Peyer's patch (tissue), 4 donors: ENCODE measurements around the gene SLC16A2. TPM values are rescaled to one million over a fixed set of nuclear protein-coding genes. Genes with fewer than 3 reads are reported as not detected.

Source experiments
- DNase-seq, 3 donors: peaks; one replicate each; pipeline ENCODE4 v3.0.0-alpha.2; 2017 to 2019
- H3K27ac ChIP-seq, 4 donors: fragments of 200-600 bp; sonication (generic); one replicate each; pipeline ENCODE4 v1.5.1; 2016 to 2019
- H3K27me3 ChIP-seq, 2 donors: fragments of 200-600 bp; sonication (generic); one replicate each; pipeline ENCODE4 v1.5.1; 2019
- H3K36me3 ChIP-seq, 3 donors: fragments of 200-600 bp; sonication (generic); one replicate each; pipeline ENCODE4 v1.5.1; 2016 to 2019
- H3K4me1 ChIP-seq, 4 donors: fragments of 200-600 bp; sonication (generic); one replicate each; pipeline ENCODE4 v1.5.1; 2016 to 2019
- H3K4me3 ChIP-seq, 4 donors: fragments of 200-600 bp; sonication (generic); 1 replicate in 3 of 4; 2 replicates in 1 of 4; pipeline ENCODE4 v1.5.1; 2016 to 2019; ENCODE audit warnings: mild to moderate bottlenecking in 1 of 4
- H3K9me3 ChIP-seq, 4 donors: fragments of 200-600 bp; sonication (generic); one replicate each; pipeline ENCODE4 v1.5.1; 2016 to 2019; ENCODE audit warnings: mild to moderate bottlenecking in 1 of 4
- CTCF ChIP-seq, 6 experiments: fragments of 450-650 bp in 4 of 6; fragments of 200-600 bp in 2 of 6; sonication (generic) in 1 of 6; IDR thresholded peaks; one replicate each; pipeline ENCODE4 v1.5.1; 2017 to 2019; ENCODE audit warnings: antibody characterized with exemption in 6 of 6, mild to moderate bottlenecking in 3 of 6, moderate library complexity in 1 of 6
- POLR2A ChIP-seq, 2 donors: fragments of 450-650 bp; IDR thresholded peaks; one replicate each; pipeline ENCODE4 v1.5.1; 2017; ENCODE audit warnings: antibody characterized with exemption in 2 of 2, mild to moderate bottlenecking in 2 of 2, moderate library complexity in 2 of 2
- total RNA-seq, 4 donors: library from RNA; depleted of rRNA; stranded (reverse); fragments of >200 nt; gene quantifications; one replicate each; pipeline ENCODE4 v1.1.0, GENCODE V29; 2016

SLC16A2 gene
- total RNA-seq, 4 donors from 2014 or later, result 0.18 to 2.5 (median 1.8) TPM

DNA sequence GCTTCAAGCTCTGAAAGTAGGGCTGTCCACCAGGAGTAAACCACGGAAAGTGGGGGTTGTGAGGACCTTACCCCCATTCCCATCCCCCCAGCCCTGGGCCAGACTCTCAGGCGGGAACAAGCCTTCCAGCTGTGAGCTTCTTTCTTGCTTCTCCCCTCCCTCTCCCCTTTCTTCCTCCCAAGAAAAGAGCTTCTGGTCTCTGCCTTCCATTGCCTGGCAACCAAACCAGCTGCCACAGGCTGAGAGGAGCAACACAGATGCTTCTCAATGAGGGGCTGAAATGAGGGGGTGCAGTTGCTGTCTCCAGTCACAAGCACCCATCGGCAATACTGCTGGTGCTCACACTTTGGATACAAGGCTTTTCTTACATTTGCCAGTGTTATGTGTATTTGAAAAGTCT, 72.5 kb downstream of the SLC16A2 start:
- TF ChIP-seq POLR2A (IDR thresholded peaks at IDR 0.05) (no peak), CTCF (IDR thresholded peaks at IDR 0.05) (no peak)
- H3K4me1 ChIP-seq, result no peaks in the 10 kb centered on the region
- H3K36me3 ChIP-seq, result no peaks in the 10 kb centered on the region
- no peak overlapping the region for H3K4me3 ChIP-seq
- no peak for DNase-seq
- no peak overlapping the region for H3K27ac ChIP-seq
- no peaks in the 10 kb centered on the region for H3K9me3 ChIP-seq
- no peaks in the 10 kb centered on the region for H3K27me3 ChIP-seq

GRCh38 chrX:74498924-74499323, 77.6 kb downstream of the SLC16A2 start:
- Histone ChIP-seq H3K4me1 (no peaks in the 10 kb centered on the region), H3K36me3 (no peaks in the 10 kb centered on the region), H3K27me3 (no peaks in the 10 kb centered on the region), H3K4me3 (no peak overlapping the region), H3K9me3 (no peaks in the 10 kb centered on the region), H3K27ac (no peak overlapping the region)
- no peak for TF ChIP-seq POLR2A (IDR thresholded peaks at IDR 0.05)
- no peak for TF ChIP-seq CTCF (IDR thresholded peaks at IDR 0.05)
- DNase-seq, result no peak

GRCh38 chrX:74500067-74500466, 78.8 kb downstream of the SLC16A2 start:
- H3K36me3 ChIP-seq, result no peaks in the 10 kb centered on the region
- TF ChIP-seq POLR2A (IDR thresholded peaks at IDR 0.05), result no peak
- DNase-seq, result no peak
- H3K27ac ChIP-seq, result no peak overlapping the region
- H3K27me3 ChIP-seq, result no peaks in the 10 kb centered on the region
- no peaks in the 10 kb centered on the region for H3K9me3 ChIP-seq
- no peak overlapping the region for H3K4me3 ChIP-seq
- no peaks in the 10 kb centered on the region for H3K4me1 ChIP-seq

DNA sequence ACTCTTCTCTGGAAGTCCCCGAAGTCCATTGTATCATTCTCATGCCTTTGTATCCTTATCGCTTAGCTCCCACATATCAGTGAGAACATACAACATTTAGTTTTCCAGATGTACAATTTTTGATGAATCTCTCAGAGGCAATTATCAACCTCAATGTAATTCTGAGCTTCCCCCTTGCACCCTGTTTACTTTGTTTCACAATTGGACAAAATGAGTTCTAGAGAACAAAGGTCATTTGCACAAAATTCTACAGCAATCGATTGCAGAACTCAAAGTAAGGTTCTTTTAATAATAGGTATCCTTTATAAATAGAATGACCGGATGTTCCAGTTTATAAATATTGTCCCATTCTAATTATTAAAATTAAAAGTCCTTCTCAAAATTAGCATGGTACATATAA, 79.3 kb downstream of the SLC16A2 start:
- DNase-seq, result no peak
- no peaks in the 10 kb centered on the region for H3K4me1 ChIP-seq
- no peak for TF ChIP-seq CTCF (IDR thresholded peaks at IDR 0.05)
- TF ChIP-seq POLR2A (IDR thresholded peaks at IDR 0.05), result no peak
- no peaks in the 10 kb centered on the region for H3K36me3 ChIP-seq
- H3K4me3 ChIP-seq, result no peak overlapping the region
- H3K9me3 ChIP-seq, result no peaks in the 10 kb centered on the region
- no peaks in the 10 kb centered on the region for H3K27me3 ChIP-seq
- no peak overlapping the region for H3K27ac ChIP-seq

GRCh38 chrX:74505437-74505836, 84.1 kb downstream of the SLC16A2 start:
- no peaks in the 10 kb centered on the region for H3K27me3 ChIP-seq
- H3K4me3 ChIP-seq, result no peak overlapping the region
- no peaks in the 10 kb centered on the region for H3K9me3 ChIP-seq
- no peaks in the 10 kb centered on the region for H3K36me3 ChIP-seq
- no peak for DNase-seq
- no peak for TF ChIP-seq POLR2A (IDR thresholded peaks at IDR 0.05)
- TF ChIP-seq CTCF (IDR thresholded peaks at IDR 0.05), result no peak
- no peak overlapping the region for H3K27ac ChIP-seq
- no peaks in the 10 kb centered on the region for H3K4me1 ChIP-seq

DNA sequence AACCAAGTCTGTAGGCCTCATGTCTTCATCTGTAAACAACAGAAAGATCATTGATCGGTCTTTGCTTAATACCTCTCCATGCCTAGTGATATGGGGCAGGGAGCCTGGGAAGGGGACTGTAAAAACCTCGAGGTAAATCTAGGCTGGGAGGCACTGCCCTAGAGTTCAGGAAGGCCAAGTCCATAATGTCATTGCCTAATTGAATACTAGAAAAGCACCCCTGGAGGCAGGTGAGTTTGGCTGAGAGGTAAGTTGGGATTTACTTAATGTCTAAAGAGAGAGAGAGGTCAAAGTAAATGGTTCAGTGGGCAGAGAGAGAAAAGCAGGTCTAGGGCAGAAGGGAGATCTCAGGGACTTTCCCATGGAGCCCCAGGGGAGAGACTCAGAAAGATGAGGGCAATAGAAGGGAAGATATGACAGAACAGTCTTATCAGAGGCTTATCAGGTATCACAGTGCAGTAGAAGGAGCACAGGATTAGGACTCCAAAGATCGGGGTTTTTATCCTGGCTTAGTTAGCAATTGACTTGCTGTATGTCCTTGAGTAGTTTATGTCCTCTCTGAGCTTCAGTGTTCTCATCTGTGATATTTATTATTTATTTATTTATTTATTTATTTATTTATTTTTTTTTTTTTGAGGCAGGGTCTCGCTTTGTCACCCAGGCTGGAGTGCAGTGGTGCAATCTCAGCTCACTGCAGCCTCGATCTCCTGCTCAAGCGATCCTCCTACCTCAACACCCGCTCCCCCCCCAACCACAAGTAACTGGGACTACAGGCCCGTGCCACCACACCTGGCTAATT, 85.2 kb downstream of the SLC16A2 start:
- H3K4me3 ChIP-seq, result no peak overlapping the region
- no peak overlapping the region for H3K27ac ChIP-seq
- H3K4me1 ChIP-seq, result no peaks in the 10 kb centered on the region
- H3K9me3 ChIP-seq, result no peaks in the 10 kb centered on the region
- no peak for DNase-seq
- TF ChIP-seq POLR2A (IDR thresholded peaks at IDR 0.05), result no peak
- TF ChIP-seq CTCF (IDR thresholded peaks at IDR 0.05), result no peak
- H3K27me3 ChIP-seq, result no peaks in the 10 kb centered on the region
- no peaks in the 10 kb centered on the region for H3K36me3 ChIP-seq
